SK-N-SH treated with all-trans-retinoic acid at 6 μM for 48 hours (cell line): ENCODE results near the gene STX1B.

Experiments used
- ATAC-seq: fragments of 200-7000 bp; cut with Tn5 transposase; 3 replicates; pipeline ENCODE4 v1.9.1; 2020; ENCODE audit warnings: mild to moderate bottlenecking, moderate library complexity
- ARNTL ChIP-seq: fragments of 450-650 bp; formaldehyde crosslinking; IDR thresholded peaks from 2 replicates; pipeline ENCODE4 v1.5.0; 2020; ENCODE audit warnings: low read depth, mild to moderate bottlenecking, moderate library complexity, borderline replicate concordance
- BACH2 ChIP-seq: fragments of 250-450 bp; sonication (Bioruptor Pico); IDR thresholded peaks from 2 replicates; pipeline ENCODE4 v1.9.0; 2021; ENCODE audit warnings: mild to moderate bottlenecking, borderline replicate concordance
- CSDC2 ChIP-seq: fragments of 250-450 bp; sonication (Bioruptor Pico); IDR thresholded peaks from 2 replicates; pipeline ENCODE4 v1.5.0; 2020; ENCODE audit warnings: mild to moderate bottlenecking, moderate library complexity
- CSRNP3 ChIP-seq: fragments of 250-450 bp; sonication (Bioruptor Pico); IDR thresholded peaks from 2 replicates; pipeline ENCODE4 v1.5.1; 2021; ENCODE audit warnings: mild to moderate bottlenecking, moderate library complexity
- ESRRG ChIP-seq: fragments of 250-450 bp; sonication (Bioruptor Pico); IDR thresholded peaks from 2 replicates; pipeline ENCODE4 v1.6.1; 2021; ENCODE audit warnings: mild to moderate bottlenecking
- GLIS3 ChIP-seq: fragments of 250-450 bp; sonication (Bioruptor Pico); IDR thresholded peaks from 2 replicates; pipeline ENCODE4 v1.5.0; 2020; ENCODE audit warnings: mild to moderate bottlenecking, moderate library complexity
- ISL1 ChIP-seq: fragments of 250-450 bp; sonication (Bioruptor Pico); IDR thresholded peaks from 2 replicates; pipeline ENCODE4 v2.1.2; 2022; ENCODE audit warnings: mild to moderate bottlenecking, moderate library complexity
- OSR1 ChIP-seq: fragments of 250-450 bp; sonication (Bioruptor Pico); IDR thresholded peaks from 2 replicates; pipeline ENCODE4 v1.8.0; 2022; ENCODE audit warnings: moderate library complexity, mild to moderate bottlenecking, inconsistent platforms
- PATZ1 ChIP-seq: fragments of 250-450 bp; sonication (Bioruptor Pico); IDR thresholded peaks from 2 replicates; pipeline ENCODE4 v1.8.0; 2020; ENCODE audit warnings: mild to moderate bottlenecking, moderate library complexity, borderline replicate concordance
- POU6F1 ChIP-seq: fragments of 250-450 bp; sonication (Bioruptor Pico); IDR thresholded peaks from 2 replicates; pipeline ENCODE4 v1.8.0; 2021; ENCODE audit warnings: low read depth, mild to moderate bottlenecking, moderate library complexity, borderline replicate concordance
- PPARA ChIP-seq: fragments of 250-450 bp; sonication (Bioruptor Pico); IDR thresholded peaks from 2 replicates; pipeline ENCODE4 v1.5.0; 2020; ENCODE audit warnings: mild to moderate bottlenecking, borderline replicate concordance
- SNAI2 ChIP-seq: fragments of 250-450 bp; sonication (Bioruptor Pico); IDR thresholded peaks from 2 replicates; pipeline ENCODE4 v1.5.0; 2020; ENCODE audit warnings: mild to moderate bottlenecking, moderate library complexity
- TCF4 ChIP-seq: fragments of 250-450 bp; sonication (Bioruptor Pico); IDR thresholded peaks from 2 replicates; pipeline ENCODE4 v1.8.0; 2021; ENCODE audit warnings: mild to moderate bottlenecking, moderate library complexity, borderline replicate concordance
- TOX ChIP-seq: fragments of 250-450 bp; sonication (Bioruptor Pico); IDR thresholded peaks from 2 replicates; pipeline ENCODE4 v1.8.0; 2021; ENCODE audit warnings: mild to moderate bottlenecking, moderate library complexity, borderline replicate concordance
- ZFP3 ChIP-seq: fragments of 250-450 bp; sonication (Bioruptor Pico); IDR thresholded peaks from 2 replicates; pipeline ENCODE4 v1.5.0; 2020; ENCODE audit warnings: mild to moderate bottlenecking, moderate library complexity
- ZFP30 ChIP-seq: fragments of 450-650 bp; formaldehyde crosslinking; IDR thresholded peaks from 2 replicates; pipeline ENCODE4 v1.5.0; 2022; ENCODE audit warnings: mild to moderate bottlenecking, moderate library complexity
- ZNF565 ChIP-seq: fragments of 450-650 bp; formaldehyde crosslinking; conservative IDR thresholded peaks from 2 replicates; pipeline ENCODE4 v1.5.0; 2020; ENCODE audit warnings: low read depth, mild to moderate bottlenecking, moderate library complexity
- ZNF70 ChIP-seq: fragments of 450-650 bp; formaldehyde crosslinking; IDR thresholded peaks from 2 replicates; pipeline ENCODE4 v1.5.0; 2020; ENCODE audit warnings: mild to moderate bottlenecking, moderate library complexity
- ZNF8 ChIP-seq: fragments of 450-650 bp; formaldehyde crosslinking; IDR thresholded peaks from 2 replicates; pipeline ENCODE4 v1.5.0; 2020; ENCODE audit warnings: mild to moderate bottlenecking, moderate library complexity
- TF ChIP-seq, protein P1 (sequence below): fragments of 250-450 bp; sonication (Bioruptor Pico); IDR thresholded peaks from 2 replicates; pipeline ENCODE4 v1.5.0; 2020; ENCODE audit warnings: mild to moderate bottlenecking, moderate library complexity
- TF ChIP-seq, protein P2 (sequence below): fragments of 250-450 bp; sonication (Bioruptor Pico); IDR thresholded peaks from 2 replicates; pipeline ENCODE4 v1.5.1; 2020; ENCODE audit warnings: low read depth, mild to moderate bottlenecking, moderate library complexity

STX1B gene

GRCh38 chr16:31025339-31025738 is 14.9 kb upstream of the STX1B start:
- no peak for TF ChIP-seq CSRNP3
- ATAC-seq = no peak

- TF ChIP-seq POU6F1 (no peak), ZFP30 (CRISPR knock-in tag) (no peak), ARNTL (no peak), ESRRG (no peak), OSR1 (no peak), TCF4 (no peak), ISL1 (CRISPR knock-in tag) (no peak)
- TF ChIP-seq, protein P1, sequence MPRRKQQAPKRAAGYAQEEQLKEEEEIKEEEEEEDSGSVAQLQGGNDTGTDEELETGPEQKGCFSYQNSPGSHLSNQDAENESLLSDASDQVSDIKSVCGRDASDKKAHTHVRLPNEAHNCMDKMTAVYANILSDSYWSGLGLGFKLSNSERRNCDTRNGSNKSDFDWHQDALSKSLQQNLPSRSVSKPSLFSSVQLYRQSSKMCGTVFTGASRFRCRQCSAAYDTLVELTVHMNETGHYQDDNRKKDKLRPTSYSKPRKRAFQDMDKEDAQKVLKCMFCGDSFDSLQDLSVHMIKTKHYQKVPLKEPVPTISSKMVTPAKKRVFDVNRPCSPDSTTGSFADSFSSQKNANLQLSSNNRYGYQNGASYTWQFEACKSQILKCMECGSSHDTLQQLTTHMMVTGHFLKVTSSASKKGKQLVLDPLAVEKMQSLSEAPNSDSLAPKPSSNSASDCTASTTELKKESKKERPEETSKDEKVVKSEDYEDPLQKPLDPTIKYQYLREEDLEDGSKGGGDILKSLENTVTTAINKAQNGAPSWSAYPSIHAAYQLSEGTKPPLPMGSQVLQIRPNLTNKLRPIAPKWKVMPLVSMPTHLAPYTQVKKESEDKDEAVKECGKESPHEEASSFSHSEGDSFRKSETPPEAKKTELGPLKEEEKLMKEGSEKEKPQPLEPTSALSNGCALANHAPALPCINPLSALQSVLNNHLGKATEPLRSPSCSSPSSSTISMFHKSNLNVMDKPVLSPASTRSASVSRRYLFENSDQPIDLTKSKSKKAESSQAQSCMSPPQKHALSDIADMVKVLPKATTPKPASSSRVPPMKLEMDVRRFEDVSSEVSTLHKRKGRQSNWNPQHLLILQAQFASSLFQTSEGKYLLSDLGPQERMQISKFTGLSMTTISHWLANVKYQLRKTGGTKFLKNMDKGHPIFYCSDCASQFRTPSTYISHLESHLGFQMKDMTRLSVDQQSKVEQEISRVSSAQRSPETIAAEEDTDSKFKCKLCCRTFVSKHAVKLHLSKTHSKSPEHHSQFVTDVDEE (CRISPR knock-in tag) = no peak
- no peak for ATAC-seq
Observed at GRCh38 chr16:31023627-31024226, 13.3 kb upstream of the STX1B start.

DNA sequence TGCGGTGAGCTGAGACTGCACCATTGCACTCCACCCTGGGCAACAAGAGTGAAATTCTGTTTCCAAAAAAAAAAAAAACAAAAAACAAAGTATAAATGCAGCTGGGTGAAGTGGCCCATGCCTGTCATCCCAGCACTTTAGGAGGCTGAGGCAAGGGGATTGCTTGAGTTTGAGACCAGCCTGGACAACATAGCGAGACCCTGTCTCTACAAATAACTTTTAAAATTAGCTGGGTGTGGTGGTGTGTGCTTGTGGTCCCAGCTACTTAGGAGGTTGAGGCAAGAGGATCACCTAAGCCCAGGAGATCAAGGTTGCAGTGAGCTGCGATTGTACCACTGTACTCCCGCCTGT is 12.8 kb upstream of the STX1B start:
- ATAC-seq = no peak
- no peak for TF ChIP-seq PPARA (CRISPR knock-in tag)
- TF ChIP-seq CSDC2 (CRISPR knock-in tag) = no peak
- no peak for TF ChIP-seq ZNF70 (CRISPR knock-in tag)
- TF ChIP-seq, protein P2, sequence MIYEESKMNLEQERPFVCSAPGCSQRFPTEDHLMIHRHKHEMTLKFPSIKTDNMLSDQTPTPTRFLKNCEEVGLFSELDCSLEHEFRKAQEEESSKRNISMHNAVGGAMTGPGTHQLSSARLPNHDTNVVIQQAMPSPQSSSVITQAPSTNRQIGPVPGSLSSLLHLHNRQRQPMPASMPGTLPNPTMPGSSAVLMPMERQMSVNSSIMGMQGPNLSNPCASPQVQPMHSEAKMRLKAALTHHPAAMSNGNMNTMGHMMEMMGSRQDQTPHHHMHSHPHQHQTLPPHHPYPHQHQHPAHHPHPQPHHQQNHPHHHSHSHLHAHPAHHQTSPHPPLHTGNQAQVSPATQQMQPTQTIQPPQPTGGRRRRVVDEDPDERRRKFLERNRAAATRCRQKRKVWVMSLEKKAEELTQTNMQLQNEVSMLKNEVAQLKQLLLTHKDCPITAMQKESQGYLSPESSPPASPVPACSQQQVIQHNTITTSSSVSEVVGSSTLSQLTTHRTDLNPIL = no peak
- TF ChIP-seq OSR1 = no peak
- no peak for TF ChIP-seq ZNF8 (CRISPR knock-in tag)
- TF ChIP-seq ARNTL = no peak
- no peak for TF ChIP-seq TOX (CRISPR knock-in tag)
- no peak for TF ChIP-seq SNAI2 (CRISPR knock-in tag)
- no peak for TF ChIP-seq ZFP30 (CRISPR knock-in tag)
- no peak for TF ChIP-seq POU6F1
- no peak for TF ChIP-seq GLIS3 (CRISPR knock-in tag)
- no peak for TF ChIP-seq ESRRG
- TF ChIP-seq, protein P1 (CRISPR knock-in tag) = no peak
- TF ChIP-seq PATZ1 (CRISPR knock-in tag) = no peak
- TF ChIP-seq ZFP3 (CRISPR knock-in tag) = no peak
- no peak for TF ChIP-seq ZNF565 (CRISPR knock-in tag)
- no peak for TF ChIP-seq BACH2 (CRISPR knock-in tag)
